ENCODE results near the gene EPN3. TPM values are rescaled to one million over a fixed set of nuclear protein-coding genes. Genes with fewer than 3 reads are reported as not detected.

Gene EPN3
- total RNA-seq, 1 experiment from 2014 or later = 0.09 TPM

DNA sequence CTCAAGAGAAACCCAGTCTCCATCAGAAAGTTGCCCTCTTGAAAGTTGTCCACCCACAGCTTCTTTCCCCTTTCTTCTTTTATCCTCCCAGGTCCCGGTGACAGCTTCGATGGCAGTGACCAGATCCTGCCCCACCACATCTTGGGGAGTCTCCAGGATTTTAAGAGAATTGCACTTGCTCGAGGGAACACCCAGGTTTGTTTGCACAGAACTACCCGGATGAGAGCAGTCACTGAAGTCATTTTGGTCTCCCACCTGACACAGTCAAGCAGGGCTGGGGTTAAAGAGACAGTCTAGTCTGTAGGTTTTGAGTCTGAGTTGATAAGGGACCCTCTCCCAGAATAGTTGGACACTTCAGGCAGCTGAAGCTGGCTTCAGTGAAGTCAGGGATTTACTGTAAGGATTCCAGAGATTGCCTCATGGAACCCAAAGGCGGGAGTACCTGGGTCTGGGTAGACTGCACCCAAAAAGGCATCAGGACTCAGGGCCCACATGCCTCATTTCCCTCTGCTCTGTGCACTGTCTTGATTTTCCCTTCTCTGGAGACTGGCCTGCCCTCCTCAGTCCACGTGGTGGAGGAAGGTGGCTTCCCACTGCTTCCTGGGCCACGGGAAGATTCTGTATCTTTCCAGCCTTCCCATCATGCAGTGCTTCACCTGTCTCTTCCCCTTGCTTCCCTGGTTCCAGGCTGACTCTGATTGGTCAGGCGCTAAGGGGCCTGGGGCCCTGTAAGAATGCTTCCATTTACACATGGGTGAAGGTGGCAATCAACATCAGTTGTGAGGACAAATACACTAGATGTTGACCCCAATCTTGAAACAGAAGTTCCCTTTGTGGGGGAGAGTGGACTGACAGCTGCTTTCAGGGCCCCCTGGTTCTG lies 14.8 kb upstream of the EPN3 start:
- no peaks in the 10 kb centered on the region for H3K4me1 ChIP-seq (ENCODE audit: insufficient read depth, low read length, poor library complexity, severe bottlenecking)
- H3K9me3 ChIP-seq (ENCODE audit: low read depth, low read length, poor library complexity, severe bottlenecking) = no peaks in the 10 kb centered on the region
- no peaks in the 10 kb centered on the region for H3K27me3 ChIP-seq (replicated peaks; ENCODE audit: insufficient read depth, low read depth, low read length, poor library complexity)
- TF ChIP-seq, protein P1, sequence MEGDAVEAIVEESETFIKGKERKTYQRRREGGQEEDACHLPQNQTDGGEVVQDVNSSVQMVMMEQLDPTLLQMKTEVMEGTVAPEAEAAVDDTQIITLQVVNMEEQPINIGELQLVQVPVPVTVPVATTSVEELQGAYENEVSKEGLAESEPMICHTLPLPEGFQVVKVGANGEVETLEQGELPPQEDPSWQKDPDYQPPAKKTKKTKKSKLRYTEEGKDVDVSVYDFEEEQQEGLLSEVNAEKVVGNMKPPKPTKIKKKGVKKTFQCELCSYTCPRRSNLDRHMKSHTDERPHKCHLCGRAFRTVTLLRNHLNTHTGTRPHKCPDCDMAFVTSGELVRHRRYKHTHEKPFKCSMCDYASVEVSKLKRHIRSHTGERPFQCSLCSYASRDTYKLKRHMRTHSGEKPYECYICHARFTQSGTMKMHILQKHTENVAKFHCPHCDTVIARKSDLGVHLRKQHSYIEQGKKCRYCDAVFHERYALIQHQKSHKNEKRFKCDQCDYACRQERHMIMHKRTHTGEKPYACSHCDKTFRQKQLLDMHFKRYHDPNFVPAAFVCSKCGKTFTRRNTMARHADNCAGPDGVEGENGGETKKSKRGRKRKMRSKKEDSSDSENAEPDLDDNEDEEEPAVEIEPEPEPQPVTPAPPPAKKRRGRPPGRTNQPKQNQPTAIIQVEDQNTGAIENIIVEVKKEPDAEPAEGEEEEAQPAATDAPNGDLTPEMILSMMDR (conservative IDR thresholded peaks at IDR 0.05; ENCODE audit: low read depth, low read length) = no peak
- TF ChIP-seq EZH2 (IDR thresholded peaks at IDR 0.05; ENCODE audit: borderline replicate concordance, low read depth, low read length, poor library complexity, severe bottlenecking) = no peak
- no TSS peak for BruUV-seq (replicated peaks)
- H3K27ac ChIP-seq (ENCODE audit: low read depth, low read length, poor library complexity, severe bottlenecking) = no peak overlapping the region
- H3K4me3 ChIP-seq (ENCODE audit: low read depth, low read length, poor library complexity, severe bottlenecking) = no peak overlapping the region
- ChIA-PET CTCF (no interaction called here), POLR2A (ENCODE audit: low non-redundant PET) (no interaction called here)
- DNase-seq (ENCODE audit: low spot score) = no peak
- no peaks in the 10 kb centered on the region for H3K36me3 ChIP-seq (ENCODE audit: insufficient read depth, low read length, poor library complexity, severe bottlenecking)
- intact Hi-C loops (cut with micrococcal nuclease; ENCODE audit: unreplicated experiment) = no loop called here

DNA sequence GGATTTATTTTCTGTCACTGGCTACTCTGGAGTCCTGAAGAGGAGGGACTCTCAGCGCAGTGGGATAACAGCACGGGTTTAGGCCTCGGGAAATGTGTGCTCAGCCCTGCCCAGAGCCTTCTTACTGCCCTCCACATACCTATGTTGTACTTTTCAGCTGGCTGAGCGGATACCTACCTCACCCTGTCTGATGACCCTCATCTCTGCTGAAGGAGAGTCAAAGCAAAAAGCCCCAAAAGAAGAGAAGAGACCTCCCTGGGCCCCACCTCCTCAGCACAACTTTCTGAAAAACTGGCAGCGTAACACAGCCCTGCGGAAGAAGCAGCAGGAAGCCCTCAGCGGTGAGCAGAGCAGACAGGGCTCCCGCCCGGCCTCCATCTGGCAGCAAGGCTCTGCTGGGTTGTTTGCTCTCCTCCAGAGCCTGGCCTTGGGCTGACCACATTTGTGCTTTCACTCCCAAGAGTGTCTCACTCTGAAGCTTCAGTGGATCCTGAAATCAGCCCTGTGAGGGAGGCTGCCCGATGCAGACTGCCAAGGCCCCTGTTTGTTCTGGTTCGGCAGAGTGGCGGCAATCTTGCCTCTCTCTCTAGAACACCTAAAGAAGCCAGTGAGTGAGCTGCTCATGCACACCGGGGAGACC lies 14.0 kb upstream of the EPN3 start:
- Histone ChIP-seq H3K36me3 (ENCODE audit: insufficient read depth, low read length, poor library complexity, severe bottlenecking) (no peaks in the 10 kb centered on the region), H3K4me1 (ENCODE audit: insufficient read depth, low read length, poor library complexity, severe bottlenecking) (no peaks in the 10 kb centered on the region), H3K4me3 (ENCODE audit: low read depth, low read length, poor library complexity, severe bottlenecking) (no peak overlapping the region), H3K9me3 (ENCODE audit: low read depth, low read length, poor library complexity, severe bottlenecking) (no peaks in the 10 kb centered on the region), H3K27me3 (replicated peaks; ENCODE audit: insufficient read depth, low read depth, low read length, poor library complexity) (no peaks in the 10 kb centered on the region), H3K27ac (ENCODE audit: low read depth, low read length, poor library complexity, severe bottlenecking) (no peak overlapping the region)
- TF ChIP-seq, protein P1 (conservative IDR thresholded peaks at IDR 0.05; ENCODE audit: low read depth, low read length) = no peak
- no peak for TF ChIP-seq EZH2 (IDR thresholded peaks at IDR 0.05; ENCODE audit: borderline replicate concordance, low read depth, low read length, poor library complexity, severe bottlenecking)
- BruUV-seq (replicated peaks) = no TSS peak
- ChIA-PET POLR2A (ENCODE audit: low non-redundant PET) (no interaction called here), CTCF (no interaction called here)
- intact Hi-C loops (cut with micrococcal nuclease; ENCODE audit: unreplicated experiment) = no loop called here
- DNase-seq (ENCODE audit: low spot score) = no peak

DNA sequence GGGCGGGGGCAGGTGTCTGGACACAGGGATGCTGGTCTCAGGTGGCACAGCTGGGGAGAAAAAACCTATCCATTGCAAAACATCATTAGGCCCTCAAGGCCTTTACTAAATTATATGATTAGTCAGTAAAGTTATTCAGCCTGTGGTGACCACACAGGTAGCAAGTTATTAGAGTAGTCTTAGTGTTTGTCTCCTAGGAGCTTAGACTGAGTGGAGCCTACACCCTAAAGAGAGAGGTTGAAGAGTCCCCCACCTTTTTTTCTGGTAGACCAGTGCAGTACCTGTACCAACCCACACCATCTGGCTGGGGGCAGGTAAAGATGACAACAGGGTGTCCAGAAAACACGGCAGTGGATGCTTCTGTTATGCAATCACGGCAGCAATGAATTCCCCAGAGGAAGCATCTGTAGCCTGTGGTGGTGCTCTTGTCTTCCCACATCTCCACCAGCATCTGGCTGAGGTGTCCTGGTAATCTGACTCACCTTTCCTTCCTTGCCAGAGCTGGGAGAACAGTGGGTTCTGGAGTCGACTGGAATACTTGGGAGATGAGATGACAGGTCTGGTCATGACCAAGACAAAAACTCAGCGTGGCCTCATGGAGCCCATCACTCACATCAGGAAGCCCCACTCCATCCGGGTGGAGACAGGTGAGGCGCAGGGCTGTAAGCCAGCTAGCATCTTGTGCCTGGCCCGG lies 13.2 kb upstream of the EPN3 start:
- BruUV-seq (replicated peaks) = no TSS peak

More for the DNA sequence above, 13.2 kb upstream of the EPN3 start:
- H3K4me3 ChIP-seq (ENCODE audit: low read depth, low read length, poor library complexity, severe bottlenecking) = no peak overlapping the region
- no peaks in the 10 kb centered on the region for H3K27me3 ChIP-seq (replicated peaks; ENCODE audit: insufficient read depth, low read depth, low read length, poor library complexity)
- DNase-seq (ENCODE audit: low spot score) = no peak
- intact Hi-C loops (cut with micrococcal nuclease; ENCODE audit: unreplicated experiment) = no loop called here
- ChIA-PET POLR2A (ENCODE audit: low non-redundant PET) (no interaction called here), CTCF (no interaction called here)
- TF ChIP-seq EZH2 (IDR thresholded peaks at IDR 0.05; ENCODE audit: borderline replicate concordance, low read depth, low read length, poor library complexity, severe bottlenecking) = no peak
- TF ChIP-seq, protein P1 (conservative IDR thresholded peaks at IDR 0.05; ENCODE audit: low read depth, low read length) = no peak
- H3K27ac ChIP-seq (ENCODE audit: low read depth, low read length, poor library complexity, severe bottlenecking) = no peak overlapping the region
- no peaks in the 10 kb centered on the region for H3K4me1 ChIP-seq (ENCODE audit: insufficient read depth, low read length, poor library complexity, severe bottlenecking)
- no peaks in the 10 kb centered on the region for H3K36me3 ChIP-seq (ENCODE audit: insufficient read depth, low read length, poor library complexity, severe bottlenecking)
- no peaks in the 10 kb centered on the region for H3K9me3 ChIP-seq (ENCODE audit: low read depth, low read length, poor library complexity, severe bottlenecking)

Data from A673 (cell line).